ENCODE results near the gene PIGL. TPM values are rescaled to one million over a fixed set of nuclear protein-coding genes. Genes with fewer than 3 reads are reported as not detected.

Gene PIGL
- total RNA-seq, 4 donors from 2014 or later, result 59.7 to 94.0 (median 68.0) TPM

DNA sequence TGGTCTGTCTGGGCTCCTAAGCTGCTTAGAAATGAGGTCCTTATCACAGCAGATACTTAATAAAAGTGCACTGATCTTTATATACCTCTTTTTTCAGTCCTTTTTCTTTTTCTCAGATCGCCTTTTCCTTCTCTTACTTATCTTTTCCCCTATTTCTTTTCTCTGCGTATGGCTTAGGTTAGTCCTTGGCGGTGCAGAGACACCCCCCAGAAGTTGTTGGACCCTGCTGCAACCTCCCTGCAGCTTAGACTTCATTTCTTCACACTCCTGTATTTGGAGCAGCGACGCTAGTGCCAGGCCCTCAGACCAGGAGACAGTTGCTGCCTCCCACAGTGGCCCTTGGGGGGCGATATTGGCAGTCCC lies 68.6 kb downstream of the PIGL start:
- TF ChIP-seq, protein P1, sequence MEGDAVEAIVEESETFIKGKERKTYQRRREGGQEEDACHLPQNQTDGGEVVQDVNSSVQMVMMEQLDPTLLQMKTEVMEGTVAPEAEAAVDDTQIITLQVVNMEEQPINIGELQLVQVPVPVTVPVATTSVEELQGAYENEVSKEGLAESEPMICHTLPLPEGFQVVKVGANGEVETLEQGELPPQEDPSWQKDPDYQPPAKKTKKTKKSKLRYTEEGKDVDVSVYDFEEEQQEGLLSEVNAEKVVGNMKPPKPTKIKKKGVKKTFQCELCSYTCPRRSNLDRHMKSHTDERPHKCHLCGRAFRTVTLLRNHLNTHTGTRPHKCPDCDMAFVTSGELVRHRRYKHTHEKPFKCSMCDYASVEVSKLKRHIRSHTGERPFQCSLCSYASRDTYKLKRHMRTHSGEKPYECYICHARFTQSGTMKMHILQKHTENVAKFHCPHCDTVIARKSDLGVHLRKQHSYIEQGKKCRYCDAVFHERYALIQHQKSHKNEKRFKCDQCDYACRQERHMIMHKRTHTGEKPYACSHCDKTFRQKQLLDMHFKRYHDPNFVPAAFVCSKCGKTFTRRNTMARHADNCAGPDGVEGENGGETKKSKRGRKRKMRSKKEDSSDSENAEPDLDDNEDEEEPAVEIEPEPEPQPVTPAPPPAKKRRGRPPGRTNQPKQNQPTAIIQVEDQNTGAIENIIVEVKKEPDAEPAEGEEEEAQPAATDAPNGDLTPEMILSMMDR (IDR thresholded peaks at IDR 0.05; ENCODE audit: low read depth), result no peak

DNA sequence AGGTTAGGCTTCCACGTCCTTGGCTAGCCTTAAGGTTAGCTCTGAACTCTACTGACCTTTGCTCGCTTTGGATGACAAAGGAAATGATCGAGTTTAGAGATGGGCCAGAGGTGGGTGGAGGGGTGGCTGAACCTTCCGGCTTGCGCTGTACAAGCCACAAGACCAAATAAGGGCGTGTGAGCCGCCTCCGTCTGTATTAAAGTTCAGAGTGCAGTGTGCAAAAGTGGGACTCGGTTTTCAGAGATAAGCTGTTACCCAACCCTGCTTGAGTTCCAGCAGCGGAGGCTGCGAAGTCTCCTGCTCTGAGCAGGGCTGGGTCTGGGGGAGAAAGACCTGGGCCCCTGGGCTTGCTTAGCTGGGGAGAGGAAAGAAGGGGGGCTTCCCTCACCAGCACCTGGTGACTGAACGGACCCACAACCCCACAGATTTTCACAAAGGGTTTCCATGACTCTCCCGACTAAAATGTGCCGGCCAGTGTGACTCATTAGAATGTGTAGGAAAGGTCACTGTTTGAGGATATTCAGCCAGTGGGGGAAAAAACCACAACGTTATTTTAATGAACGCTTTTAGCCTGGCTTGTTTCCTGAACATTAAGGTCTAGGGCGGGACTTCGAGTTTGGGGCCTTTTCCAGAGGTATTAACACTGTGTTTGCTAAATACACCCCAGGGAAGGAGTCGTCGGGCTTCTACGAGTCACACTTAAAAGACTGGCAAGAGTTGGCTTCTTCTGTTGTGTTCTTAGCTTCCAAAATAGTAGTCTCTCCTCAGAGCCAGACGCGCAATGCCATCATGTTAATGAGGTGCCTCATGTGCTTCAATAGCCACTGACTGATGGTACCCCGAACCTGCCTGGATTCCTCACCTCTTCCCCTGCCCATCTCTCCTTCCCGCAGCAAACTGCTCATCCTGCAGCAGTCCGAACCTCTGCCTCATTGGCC lies 69.3 kb downstream of the PIGL start:
- TF ChIP-seq, protein P1 (IDR thresholded peaks at IDR 0.05; ENCODE audit: low read depth), result no peak

DNA sequence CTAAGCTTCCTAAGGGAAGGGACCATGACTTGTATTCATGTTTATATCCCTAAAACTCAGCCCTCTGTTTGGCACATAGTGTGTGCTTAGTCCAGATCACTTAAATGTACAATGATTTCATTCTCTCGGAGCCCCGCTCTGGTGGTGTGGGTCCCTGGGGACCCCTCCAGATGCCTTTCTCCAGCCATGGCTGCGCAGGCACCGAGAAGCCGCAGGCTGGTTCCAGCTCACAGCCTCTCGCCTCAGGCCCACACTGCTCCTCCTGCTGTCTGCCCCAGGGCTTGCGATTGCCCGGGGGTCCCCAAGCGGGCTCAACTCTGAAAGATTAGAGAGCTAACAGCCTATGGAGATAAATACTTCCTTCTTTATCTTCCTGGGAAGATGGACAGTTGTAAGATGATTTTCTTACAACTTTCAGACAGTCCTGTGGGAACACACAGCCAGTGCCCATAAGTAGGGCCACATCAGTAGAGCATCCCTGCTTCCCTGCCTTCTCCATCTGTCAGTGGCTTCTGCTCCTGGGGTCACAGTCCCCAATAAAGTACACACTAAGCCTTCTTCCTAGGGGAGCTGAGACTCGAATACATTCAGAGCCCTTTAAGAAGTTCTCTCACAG lies 70.0 kb downstream of the PIGL start:
- TF ChIP-seq, protein P1 (IDR thresholded peaks at IDR 0.05; ENCODE audit: low read depth), result no peak

DNA sequence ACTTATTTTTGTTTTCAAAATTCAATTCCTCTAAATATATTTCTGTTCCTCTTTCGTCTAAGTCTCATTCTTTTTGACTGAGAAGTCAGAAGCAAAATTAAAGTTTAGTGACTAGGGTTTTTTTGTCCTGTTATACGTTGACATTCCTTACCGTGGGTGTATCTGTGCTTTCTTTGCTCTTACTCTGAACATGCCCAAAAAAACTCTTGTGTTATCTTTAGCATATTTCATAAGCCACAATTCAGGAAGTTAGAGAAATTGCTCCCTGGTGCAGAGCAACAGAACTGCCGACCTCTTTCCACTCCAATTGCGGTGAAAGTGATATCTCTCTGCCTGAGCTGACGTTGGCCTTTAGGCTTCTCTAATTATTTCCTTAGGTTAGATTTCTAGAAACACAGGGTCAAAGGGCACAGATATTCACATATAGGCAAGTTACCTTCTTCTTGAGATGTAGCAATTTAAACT lies 70.6 kb downstream of the PIGL start:
- TF ChIP-seq, protein P1 (IDR thresholded peaks at IDR 0.05; ENCODE audit: low read depth), result no peak

DNA sequence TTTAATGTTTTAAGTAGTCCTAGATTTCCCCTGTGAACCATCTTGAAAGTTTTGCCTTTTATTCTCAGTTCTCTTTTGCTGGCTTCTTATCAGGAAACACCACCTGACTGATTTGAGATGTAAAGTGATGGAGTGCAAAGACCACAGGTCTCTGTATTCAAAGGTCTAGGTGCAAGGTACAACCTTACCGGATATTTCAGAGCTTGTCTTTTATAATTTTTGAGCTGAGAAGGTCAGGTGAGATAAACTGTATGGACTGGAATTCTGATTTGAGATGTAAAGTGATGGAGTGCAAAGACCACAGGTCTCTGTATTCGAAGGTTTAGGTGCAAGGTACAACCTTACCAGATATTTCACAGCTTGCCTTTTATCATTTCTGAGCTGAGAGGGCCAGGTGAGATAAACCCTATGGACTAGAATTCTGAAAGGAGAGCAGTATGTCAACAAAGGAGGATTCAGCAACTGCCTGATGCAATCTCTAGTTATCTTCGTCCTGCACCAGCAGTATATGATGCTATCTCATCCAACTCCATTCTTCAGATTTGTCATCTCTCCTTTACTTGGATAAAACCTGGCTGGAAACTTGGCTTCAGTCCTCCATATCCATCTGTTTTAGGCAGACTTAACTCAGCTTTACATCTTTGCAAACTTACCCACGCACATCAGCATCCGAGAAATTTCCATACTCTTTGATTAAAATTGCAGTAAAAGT lies 72.0 kb downstream of the PIGL start:
- TF ChIP-seq, protein P1 (IDR thresholded peaks at IDR 0.05; ENCODE audit: low read depth), result no peak

DNA sequence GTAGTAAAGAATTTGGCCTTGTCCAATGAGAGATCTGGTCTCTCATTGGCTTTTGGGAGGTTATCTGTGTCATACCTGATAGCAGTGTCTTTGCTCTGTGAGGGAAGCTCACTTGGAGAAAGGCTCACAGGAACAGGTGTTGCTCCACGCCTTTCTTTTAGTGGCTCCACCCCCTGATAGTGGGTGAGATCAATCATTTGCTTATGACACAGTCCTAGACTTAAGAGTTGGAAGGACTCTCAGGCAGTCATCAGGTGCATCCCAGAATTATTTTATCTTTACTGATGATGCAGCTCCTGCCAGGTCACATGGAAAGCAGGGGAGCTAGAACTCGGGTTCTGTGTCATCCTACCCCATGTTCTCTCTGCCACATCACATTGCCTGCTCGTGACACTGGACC lies 76.9 kb downstream of the PIGL start:
- TF ChIP-seq, protein P1 (IDR thresholded peaks at IDR 0.05; ENCODE audit: low read depth), result no peak

DNA sequence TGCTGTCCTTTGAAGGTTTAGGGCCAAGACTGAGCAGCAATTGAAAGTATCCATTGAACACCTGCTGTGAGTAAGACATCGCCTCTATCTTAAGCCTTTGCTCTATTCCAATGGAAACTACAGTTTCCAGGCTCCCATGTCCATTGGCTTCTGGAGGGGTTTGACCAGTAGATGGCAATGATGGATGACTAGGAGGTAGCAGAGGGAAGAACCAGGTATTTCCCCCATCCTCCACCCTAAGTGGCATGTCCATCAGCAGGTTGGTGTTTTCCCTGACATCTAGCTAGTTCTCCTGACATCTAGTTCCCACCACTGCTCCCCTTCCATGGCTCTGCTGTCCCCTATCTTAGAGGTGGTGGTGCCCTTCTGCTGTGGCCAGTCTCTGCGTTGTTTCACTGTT lies 77.5 kb downstream of the PIGL start:
- TF ChIP-seq, protein P1 (IDR thresholded peaks at IDR 0.05; ENCODE audit: low read depth), result no peak
